ENCODE measurements around the gene SPRTN.

DNA sequence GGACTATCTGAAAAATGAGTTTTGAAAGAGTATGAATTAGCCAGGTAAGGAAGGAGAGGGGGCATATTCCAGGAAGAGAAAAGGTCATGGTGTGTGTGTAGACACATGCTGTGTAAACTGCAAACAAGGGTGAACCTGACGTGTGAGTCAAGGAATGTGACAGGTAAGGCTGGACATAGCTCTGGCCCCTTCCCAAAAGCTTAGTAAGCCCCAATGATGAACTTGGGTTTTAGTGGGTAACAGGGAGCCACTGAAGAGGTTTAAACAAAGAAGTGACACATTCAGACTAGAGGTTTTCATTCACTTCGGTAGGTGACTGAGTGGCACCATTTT lies 47.3 kb downstream of the SPRTN start:
- TF ChIP-seq POLR2A (IDR thresholded peaks at IDR 0.05; ENCODE audit: low read depth, low read length) (no peak), FOS (IDR thresholded peaks at IDR 0.05; ENCODE audit: low read depth, low read length) (no peak), MAZ (IDR thresholded peaks at IDR 0.05; ENCODE audit: borderline replicate concordance, low read depth, low read length) (no peak), RFX5 (IDR thresholded peaks at IDR 0.05; ENCODE audit: low read depth, low read length) (no peak), RAD21 (IDR thresholded peaks at IDR 0.05; ENCODE audit: low read length) (no peak), CEBPB (IDR thresholded peaks at IDR 0.05; ENCODE audit: low read depth, low read length) (no peak), BHLHE40 (IDR thresholded peaks at IDR 0.05; ENCODE audit: low read depth, low read length) (no peak), RCOR1 (IDR thresholded peaks at IDR 0.05; ENCODE audit: insufficient replicate concordance, low read length) (no peak)
- TF ChIP-seq, protein P1, sequence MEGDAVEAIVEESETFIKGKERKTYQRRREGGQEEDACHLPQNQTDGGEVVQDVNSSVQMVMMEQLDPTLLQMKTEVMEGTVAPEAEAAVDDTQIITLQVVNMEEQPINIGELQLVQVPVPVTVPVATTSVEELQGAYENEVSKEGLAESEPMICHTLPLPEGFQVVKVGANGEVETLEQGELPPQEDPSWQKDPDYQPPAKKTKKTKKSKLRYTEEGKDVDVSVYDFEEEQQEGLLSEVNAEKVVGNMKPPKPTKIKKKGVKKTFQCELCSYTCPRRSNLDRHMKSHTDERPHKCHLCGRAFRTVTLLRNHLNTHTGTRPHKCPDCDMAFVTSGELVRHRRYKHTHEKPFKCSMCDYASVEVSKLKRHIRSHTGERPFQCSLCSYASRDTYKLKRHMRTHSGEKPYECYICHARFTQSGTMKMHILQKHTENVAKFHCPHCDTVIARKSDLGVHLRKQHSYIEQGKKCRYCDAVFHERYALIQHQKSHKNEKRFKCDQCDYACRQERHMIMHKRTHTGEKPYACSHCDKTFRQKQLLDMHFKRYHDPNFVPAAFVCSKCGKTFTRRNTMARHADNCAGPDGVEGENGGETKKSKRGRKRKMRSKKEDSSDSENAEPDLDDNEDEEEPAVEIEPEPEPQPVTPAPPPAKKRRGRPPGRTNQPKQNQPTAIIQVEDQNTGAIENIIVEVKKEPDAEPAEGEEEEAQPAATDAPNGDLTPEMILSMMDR (conservative IDR thresholded peaks at IDR 0.05; ENCODE audit: low read depth, low read length) = no peak
- TF ChIP-seq, protein P2, sequence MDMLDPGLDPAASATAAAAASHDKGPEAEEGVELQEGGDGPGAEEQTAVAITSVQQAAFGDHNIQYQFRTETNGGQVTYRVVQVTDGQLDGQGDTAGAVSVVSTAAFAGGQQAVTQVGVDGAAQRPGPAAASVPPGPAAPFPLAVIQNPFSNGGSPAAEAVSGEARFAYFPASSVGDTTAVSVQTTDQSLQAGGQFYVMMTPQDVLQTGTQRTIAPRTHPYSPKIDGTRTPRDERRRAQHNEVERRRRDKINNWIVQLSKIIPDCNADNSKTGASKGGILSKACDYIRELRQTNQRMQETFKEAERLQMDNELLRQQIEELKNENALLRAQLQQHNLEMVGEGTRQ (IDR thresholded peaks at IDR 0.05; ENCODE audit: low read depth, low read length) = no peak
